Activated naive CD8-positive, alpha-beta T cell treated with anti-CD3 and anti-CD28 coated beads, Interleukin-2, amount 10 ng/mL, durations not matched to agents 7 days and 5 days (primary cell): Measurements from ENCODE around the gene MAPK13. TPM values are rescaled to one million over a fixed set of nuclear protein-coding genes. Genes with fewer than 3 reads are reported as not detected.
"Not testable (repeated sequence)": the region's sequence is repeated elsewhere in the genome, so short reads cannot be mapped to it uniquely, and the experiment has no call there.

Experiments used
- ATAC-seq: fragments of 150-1000 bp; cut with Tn5 transposase; one replicate; pipeline ENCODE4 v1.10.0; 2021; ENCODE audit warnings: low read depth, moderate library complexity
- POLR2A ChIA-PET: fragments of 350-600 bp; sonication (Branson Sonifier 250); formaldehyde crosslinking; loops from one replicate; lab custom pipeline; 2021; ENCODE audit warnings: antibody characterized with exemption; lab: Charles Lee
- DNase-seq: peaks from one replicate; pipeline ENCODE4 v3.0.0; 2021
- H3K27ac Mint-ChIP-seq: one replicate; pipeline ENCODE4 v1.8.0; 2022; ENCODE audit warnings: mild to moderate bottlenecking, mixed read lengths
- H3K27me3 Mint-ChIP-seq: one replicate; pipeline ENCODE4 v1.8.0; 2022; ENCODE audit warnings: mild to moderate bottlenecking, moderate library complexity, mixed read lengths
- H3K36me3 Mint-ChIP-seq: one replicate; pipeline ENCODE4 v1.8.0; 2021; ENCODE audit warnings: mild to moderate bottlenecking, mixed read lengths
- H3K4me1 Mint-ChIP-seq: one replicate; pipeline ENCODE4 v1.8.0; 2021; ENCODE audit warnings: mixed read lengths
- H3K4me3 Mint-ChIP-seq: one replicate; pipeline ENCODE4 v1.8.0; 2022; ENCODE audit warnings: mild to moderate bottlenecking, moderate library complexity, mixed read lengths
- H3K9me3 Mint-ChIP-seq: one replicate; pipeline ENCODE4 v1.8.0; 2021; ENCODE audit warnings: mixed read lengths
- total RNA-seq, 2 experiments: library from RNA; stranded (reverse); gene quantifications; one replicate each; pipeline ENCODE4 v1.2.3, GENCODE V29; 2021

The MAPK13 gene
- total RNA-seq, 2 experiments from 2014 or later = 40.5 to 41.6 TPM

- Mint-ChIP-seq H3K4me3 (no peak overlapping the region), H3K4me1 (peaks cover 64% of the 10 kb centered on the region), H3K27me3 (no peaks in the 10 kb centered on the region), H3K27ac (peak overlapping the region; percentile 97), H3K36me3 (peaks cover 30% of the 10 kb centered on the region), H3K9me3 (no peaks in the 10 kb centered on the region)
- POLR2A ChIA-PET = interaction anchor here (1.1 to 1.5 kb wide), 2 partner anchors 9 to 12 kb away, joined by 3 to 4 read pairs; partner anchors contain the start of gene MAPK13
- ATAC-seq (no peak), DNase-seq (no peak)
Measured at GRCh38 chr6:36117658-36118549, 12.4 kb upstream of the MAPK13 start.

DNA sequence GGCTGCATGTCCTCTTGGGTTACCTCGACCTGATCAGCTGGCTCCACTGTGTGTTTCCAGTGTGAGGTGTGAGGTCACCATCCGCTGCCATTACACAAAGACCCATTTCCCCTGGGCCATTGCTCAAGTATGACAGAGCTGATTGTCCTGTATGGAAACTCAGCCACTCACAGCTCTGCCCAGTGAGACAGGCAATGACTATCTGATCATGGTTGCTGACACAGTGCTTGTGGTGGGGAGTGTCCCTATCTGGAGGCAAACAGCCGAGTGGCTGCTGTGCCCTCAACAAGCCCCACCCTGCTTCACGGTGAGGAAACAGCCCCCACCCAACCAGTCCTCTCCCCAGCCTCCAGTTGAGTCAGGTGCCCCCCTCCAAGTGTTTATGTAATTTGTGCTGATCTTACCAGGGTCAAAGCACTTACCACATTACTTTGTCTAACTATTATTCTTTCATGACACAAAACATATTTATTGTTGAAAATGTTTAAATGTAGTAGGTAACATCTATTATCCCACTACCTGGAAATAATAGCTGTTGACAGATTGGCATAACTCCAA lies 11.7 kb upstream of the MAPK13 start:
- ATAC-seq (peak; percentile 50), DNase-seq (no peak)
- Mint-ChIP-seq H3K9me3 (no peaks in the 10 kb centered on the region), H3K27ac (peak overlapping the region; percentile 97), H3K36me3 (peaks cover 30% of the 10 kb centered on the region), H3K4me3 (no peak overlapping the region), H3K4me1 (peaks cover 65% of the 10 kb centered on the region), H3K27me3 (no peaks in the 10 kb centered on the region)
- POLR2A ChIA-PET = interaction anchor here (1.1 to 1.5 kb wide), 3 partner anchors 9 to 91 kb away, joined by 3 to 9 read pairs (median 4); partner anchors contain the start of genes MAPK13 and MAPK14

GRCh38 chr6:36119209-36119608 lies 11.1 kb upstream of the MAPK13 start:
- POLR2A ChIA-PET = interaction anchor here (1.1 to 1.5 kb wide), 3 partner anchors 10 to 91 kb away, joined by 3 to 9 read pairs (median 4); partner anchors contain the start of genes MAPK13 and MAPK14
- Mint-ChIP-seq H3K4me1 (peaks cover 64% of the 10 kb centered on the region), H3K27me3 (no peaks in the 10 kb centered on the region), H3K36me3 (peaks cover 30% of the 10 kb centered on the region), H3K27ac (peak overlapping the region; percentile 97), H3K9me3 (no peaks in the 10 kb centered on the region), H3K4me3 (no peak overlapping the region)
- DNase-seq (no peak), ATAC-seq (no peak)

DNA sequence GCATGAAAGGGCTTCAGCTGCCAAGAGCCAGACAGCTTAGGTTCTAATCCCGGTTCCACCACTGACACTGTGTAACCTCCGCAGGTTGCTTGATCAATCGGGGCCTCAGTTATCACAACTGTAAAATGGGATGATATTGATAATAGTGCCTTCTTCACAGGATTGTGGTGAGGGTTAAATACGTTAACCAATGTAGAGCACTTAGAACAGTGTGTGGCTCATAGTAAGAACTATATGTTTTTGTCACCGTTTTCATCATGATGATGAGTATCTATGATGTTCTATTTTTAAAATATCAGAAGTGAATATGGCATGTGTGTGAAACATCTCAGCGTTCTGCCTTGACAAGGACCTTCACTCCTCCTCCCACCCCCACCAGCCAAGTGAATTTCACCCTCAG lies 10.3 kb upstream of the MAPK13 start:
- POLR2A ChIA-PET = interaction anchor here (0.5 to 4.3 kb wide), 13 partner anchors 8 to 719 kb away, joined by 3 to 65 read pairs (median 13); partner anchors contain the start of genes MAPK13 and MAPK14
- DNase-seq (no peak), ATAC-seq (no peak)
- H3K27ac Mint-ChIP-seq = peak overlapping the region; percentile 97
- H3K9me3 Mint-ChIP-seq = no peaks in the 10 kb centered on the region
- peaks cover 28% of the 10 kb centered on the region for H3K36me3 Mint-ChIP-seq
- peak overlapping the region; percentile 81 for H3K4me3 Mint-ChIP-seq
- no peaks in the 10 kb centered on the region for H3K27me3 Mint-ChIP-seq
- H3K4me1 Mint-ChIP-seq = peaks cover 58% of the 10 kb centered on the region

GRCh38 chr6:36120539-36120938 lies 9.8 kb upstream of the MAPK13 start:
- Mint-ChIP-seq H3K4me1 (peaks cover 54% of the 10 kb centered on the region), H3K9me3 (no peaks in the 10 kb centered on the region), H3K27me3 (no peaks in the 10 kb centered on the region), H3K36me3 (peaks cover 28% of the 10 kb centered on the region), H3K4me3 (peak overlapping the region; percentile 81), H3K27ac (peak overlapping the region; percentile 97)
- peak; percentile 66 for ATAC-seq
- DNase-seq = peak; percentile 70
- POLR2A ChIA-PET = interaction anchor here (0.5 to 4.3 kb wide), 13 partner anchors 9 to 720 kb away, joined by 3 to 65 read pairs (median 13); partner anchors contain the start of genes MAPK13 and MAPK14

- ATAC-seq (peak; percentile 56), DNase-seq (peak; percentile 68)
- peak overlapping the region; percentile 97 for H3K27ac Mint-ChIP-seq
- peaks cover 26% of the 10 kb centered on the region for H3K36me3 Mint-ChIP-seq
- H3K4me3 Mint-ChIP-seq = peak overlapping the region; percentile 81
- POLR2A ChIA-PET = interaction anchor here (0.9 to 4.3 kb wide), 14 partner anchors 9 to 237 kb away, joined by 3 to 65 read pairs (median 10); partner anchors contain the start of genes MAPK13 and MAPK14
- H3K4me1 Mint-ChIP-seq = peaks cover 59% of the 10 kb centered on the region
- H3K27me3 Mint-ChIP-seq = no peaks in the 10 kb centered on the region
- no peaks in the 10 kb centered on the region for H3K9me3 Mint-ChIP-seq
Measured at GRCh38 chr6:36120979-36121786, 9.1 kb upstream of the MAPK13 start.

DNA sequence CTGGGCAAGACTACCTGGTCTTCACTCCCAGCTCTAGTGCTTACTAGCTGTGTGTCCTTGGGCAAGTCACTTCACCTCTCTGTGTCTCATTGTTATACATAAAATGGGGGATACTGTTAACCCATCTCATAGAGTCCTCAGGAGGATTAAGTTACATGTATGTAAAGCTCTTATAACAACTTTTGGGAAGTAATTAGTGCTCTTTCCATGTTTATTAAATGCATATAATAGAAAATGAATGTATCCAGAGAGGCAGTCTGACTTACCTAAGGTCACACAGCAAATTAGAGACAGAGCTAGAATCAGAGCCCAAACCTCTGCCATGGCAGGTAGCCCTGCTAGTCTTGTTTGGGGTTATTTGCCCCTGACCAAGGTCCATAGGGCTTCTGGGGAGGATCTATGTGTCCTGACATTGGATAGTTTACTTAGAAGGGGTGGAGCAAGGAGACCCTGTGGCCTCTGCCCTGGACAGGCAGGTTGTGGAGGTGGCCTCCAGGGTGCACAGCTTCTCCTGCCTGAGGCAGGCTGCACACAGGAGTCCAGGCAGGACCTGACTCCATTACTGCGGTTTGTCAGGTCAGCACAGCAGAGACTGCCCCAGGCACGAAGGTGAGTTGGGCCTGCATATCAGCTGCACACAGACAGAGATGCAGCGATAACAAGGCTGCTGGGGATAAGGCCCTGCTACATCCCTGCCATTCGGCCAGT lies 8.4 kb upstream of the MAPK13 start:
- Mint-ChIP-seq H3K9me3 (no peaks in the 10 kb centered on the region), H3K27me3 (no peaks in the 10 kb centered on the region), H3K4me3 (peak overlapping the region; percentile 81), H3K36me3 (peaks cover 22% of the 10 kb centered on the region), H3K27ac (peak overlapping the region; percentile 97), H3K4me1 (peaks cover 61% of the 10 kb centered on the region)
- ATAC-seq (no peak), DNase-seq (no peak)
- POLR2A ChIA-PET = interaction anchor here (1.0 to 4.3 kb wide), 12 partner anchors 9 to 236 kb away, joined by 3 to 65 read pairs (median 14); partner anchors contain the start of genes MAPK13 and MAPK14

DNA sequence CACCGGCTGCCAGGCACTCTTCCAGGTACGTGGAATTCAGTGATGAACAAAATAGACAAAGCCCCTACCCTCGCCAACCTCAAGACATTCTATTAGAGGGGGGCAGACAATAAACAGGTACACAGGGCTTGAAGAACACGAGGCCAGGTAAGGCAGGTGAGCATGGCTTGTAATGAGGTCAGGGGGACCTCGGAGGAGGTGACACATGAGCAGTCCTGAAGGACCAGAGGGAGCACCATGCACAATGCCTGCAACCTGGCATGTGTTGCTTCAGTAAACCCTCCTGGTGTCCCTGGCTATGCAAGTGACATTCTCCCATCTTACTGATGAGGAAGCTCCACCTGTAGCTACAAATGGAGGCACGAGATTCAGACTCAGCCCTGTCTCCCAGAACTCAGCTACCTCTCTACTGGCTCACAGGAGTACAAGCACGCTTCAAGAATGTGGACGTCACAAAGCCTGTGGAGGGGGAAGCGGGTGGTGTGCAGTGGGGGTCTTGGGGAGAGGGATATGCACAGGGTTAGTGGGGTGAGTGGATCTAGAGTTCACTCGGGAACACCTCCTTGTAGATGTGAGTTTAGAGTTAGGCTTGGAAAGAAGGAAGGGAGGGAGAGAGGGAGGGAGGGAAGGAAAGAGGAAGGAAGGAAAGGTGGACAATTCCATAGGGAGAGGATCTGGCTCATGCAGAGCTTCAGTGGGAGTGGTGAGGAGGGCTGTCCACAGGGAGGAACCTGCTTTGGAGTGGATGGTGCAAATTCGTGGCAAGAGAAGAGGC lies 7.6 kb upstream of the MAPK13 start:
- no peak overlapping the region for H3K4me3 Mint-ChIP-seq

DNA sequence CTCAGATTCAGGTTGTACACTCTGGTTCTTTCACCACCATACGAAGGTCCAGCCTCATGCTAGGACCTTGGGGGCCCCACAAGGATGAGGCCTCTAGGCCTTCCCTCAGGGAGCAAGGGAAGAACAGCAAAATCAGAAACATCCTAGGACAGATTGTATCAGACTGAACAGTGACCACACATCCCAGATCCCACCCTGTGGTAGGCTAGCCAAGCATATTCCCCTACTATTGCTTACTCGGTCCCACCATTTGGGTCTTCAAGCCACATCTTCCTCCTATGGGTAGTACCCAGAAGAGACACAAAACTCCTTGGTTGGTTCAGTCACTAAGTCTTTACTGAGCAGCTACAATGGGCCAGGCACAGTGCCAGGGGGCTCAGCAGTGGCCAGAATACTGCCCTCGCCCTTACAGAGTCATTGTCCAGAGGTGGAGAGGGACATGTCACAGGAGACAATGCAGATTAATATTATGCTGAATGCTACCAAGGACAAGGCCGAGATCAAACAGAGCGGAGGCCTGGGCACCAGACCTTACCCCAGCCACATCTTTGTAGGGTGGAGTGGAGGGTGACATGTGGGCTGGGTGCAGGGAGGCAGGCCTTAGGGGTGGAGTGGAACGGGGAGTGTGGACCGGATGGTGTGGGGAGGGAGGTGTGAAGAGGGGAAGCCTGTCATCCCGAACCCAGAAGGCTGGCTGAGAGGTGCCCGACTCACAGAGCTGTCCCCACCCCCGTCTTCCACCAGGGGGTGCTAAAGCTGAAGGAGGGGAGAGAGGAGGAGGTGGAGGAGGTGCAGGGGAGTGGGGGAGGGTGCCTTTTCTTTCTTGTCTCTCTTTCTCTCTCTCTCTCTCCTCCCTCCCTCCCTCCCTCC lies 6.8 kb upstream of the MAPK13 start:
- H3K9me3 Mint-ChIP-seq = no peaks in the 10 kb centered on the region
- peak; percentile 87 for DNase-seq
- peak overlapping the region; percentile 43 for H3K4me3 Mint-ChIP-seq
- peak overlapping the region; percentile 85 for H3K27ac Mint-ChIP-seq
- peaks cover 8% of the 10 kb centered on the region for H3K36me3 Mint-ChIP-seq
- POLR2A ChIA-PET = interaction anchor here (0.6 to 4.3 kb wide), 11 partner anchors 7 to 470 kb away, joined by 3 to 65 read pairs (median 4); partner anchors contain the start of genes BRPF3, MAPK13 and MAPK14
- H3K27me3 Mint-ChIP-seq = no peaks in the 10 kb centered on the region
- peaks cover 63% of the 10 kb centered on the region for H3K4me1 Mint-ChIP-seq
- peak; percentile 83 for ATAC-seq

More for the DNA sequence above, 7.6 kb upstream of the MAPK13 start:
- Mint-ChIP-seq H3K27ac (peak overlapping the region; percentile 85), H3K36me3 (peaks cover 16% of the 10 kb centered on the region), H3K9me3 (no peaks in the 10 kb centered on the region), H3K27me3 (no peaks in the 10 kb centered on the region), H3K4me1 (peaks cover 63% of the 10 kb centered on the region)
- no peak for ATAC-seq
- DNase-seq = no peak
- POLR2A ChIA-PET = interaction anchor here (1.4 to 4.3 kb wide), 10 partner anchors 8 to 95 kb away, joined by 6 to 65 read pairs (median 20); partner anchors contain the start of genes BRPF3, MAPK13 and MAPK14

DNA sequence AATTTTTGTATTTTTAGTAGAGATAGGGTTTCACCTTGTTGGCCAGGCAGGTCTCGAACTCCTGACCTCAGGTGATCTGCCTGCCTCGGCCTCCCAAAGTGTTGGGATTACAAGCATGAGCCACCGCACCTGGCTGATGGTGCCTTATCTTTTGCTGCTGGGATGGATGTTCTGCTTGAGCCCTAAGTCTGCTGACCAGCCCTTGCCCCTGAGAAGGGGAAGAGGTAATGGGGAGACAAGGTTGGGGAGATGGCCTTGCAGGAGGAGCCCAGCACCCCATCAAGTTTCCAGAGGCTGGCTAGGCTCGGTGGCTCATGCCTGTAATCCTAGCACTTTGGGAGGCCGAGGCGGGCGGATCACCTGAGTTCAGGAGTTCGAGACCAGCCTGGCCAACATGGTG lies 6.0 kb upstream of the MAPK13 start:
- H3K27me3 Mint-ChIP-seq, ATAC-seq, DNase-seq, H3K9me3 Mint-ChIP-seq, H3K36me3 Mint-ChIP-seq: not testable (repeated sequence)
- Mint-ChIP-seq H3K4me3 (peak overlapping the region; percentile 75), H3K4me1 (peaks cover 61% of the 10 kb centered on the region), H3K27ac (peak overlapping the region; percentile 85)
- POLR2A ChIA-PET = interaction anchor here (0.6 to 4.3 kb wide), 8 partner anchors 6 to 469 kb away, joined by 3 to 65 read pairs (median 4); partner anchors contain the start of genes BRPF3, MAPK13 and MAPK14
